ENCODE data around the gene NATD1.

The NATD1 gene

GRCh38 chr17:21252796-21253645 is at the start of gene NATD1:
NATD1 (minus strand) TSS chr17:21253410; CDS start chr17:21253264, 146 bp downstream.
- DNase-seq = peak in 1 of 2 experiments; percentile 19

GRCh38 chr17:21301593-21302550 is 48.7 kb upstream of the NATD1 start:
- DNase-seq = no peak

GRCh38 chr17:21300601-21301571 is 47.7 kb upstream of the NATD1 start:
- DNase-seq = no peak

GRCh38 chr17:21299981-21300600 is 46.9 kb upstream of the NATD1 start:
- DNase-seq = no peak

GRCh38 chr17:21298983-21299519 is 45.8 kb upstream of the NATD1 start:
- DNase-seq = no peak

- DNase-seq = no peak
Measured at GRCh38 chr17:21298056-21298982, 45.1 kb upstream of the NATD1 start.

GRCh38 chr17:21297597-21297996 is 44.4 kb upstream of the NATD1 start:
- no peak for DNase-seq

- DNase-seq = no peak
Measured at GRCh38 chr17:21297026-21297520, 43.9 kb upstream of the NATD1 start.

- DNase-seq = no peak
Measured at GRCh38 chr17:21296097-21297025, 43.2 kb upstream of the NATD1 start.

- no peak for DNase-seq
Measured at GRCh38 chr17:21295036-21295952, 42.1 kb upstream of the NATD1 start.

GRCh38 chr17:21294321-21295035 is 41.3 kb upstream of the NATD1 start:
- DNase-seq = no peak

- no peak for DNase-seq
Measured at GRCh38 chr17:21293831-21294210, 40.6 kb upstream of the NATD1 start.

- DNase-seq = no peak
Measured at GRCh38 chr17:21292867-21293830, 39.9 kb upstream of the NATD1 start.

- no peak for DNase-seq
Measured at GRCh38 chr17:21291862-21292261, 38.7 kb upstream of the NATD1 start.

GRCh38 chr17:21291357-21291756 is 38.1 kb upstream of the NATD1 start:
- DNase-seq = no peak
